ENCODE data around the gene PLXNA2.

PLXNA2 gene

DNA sequence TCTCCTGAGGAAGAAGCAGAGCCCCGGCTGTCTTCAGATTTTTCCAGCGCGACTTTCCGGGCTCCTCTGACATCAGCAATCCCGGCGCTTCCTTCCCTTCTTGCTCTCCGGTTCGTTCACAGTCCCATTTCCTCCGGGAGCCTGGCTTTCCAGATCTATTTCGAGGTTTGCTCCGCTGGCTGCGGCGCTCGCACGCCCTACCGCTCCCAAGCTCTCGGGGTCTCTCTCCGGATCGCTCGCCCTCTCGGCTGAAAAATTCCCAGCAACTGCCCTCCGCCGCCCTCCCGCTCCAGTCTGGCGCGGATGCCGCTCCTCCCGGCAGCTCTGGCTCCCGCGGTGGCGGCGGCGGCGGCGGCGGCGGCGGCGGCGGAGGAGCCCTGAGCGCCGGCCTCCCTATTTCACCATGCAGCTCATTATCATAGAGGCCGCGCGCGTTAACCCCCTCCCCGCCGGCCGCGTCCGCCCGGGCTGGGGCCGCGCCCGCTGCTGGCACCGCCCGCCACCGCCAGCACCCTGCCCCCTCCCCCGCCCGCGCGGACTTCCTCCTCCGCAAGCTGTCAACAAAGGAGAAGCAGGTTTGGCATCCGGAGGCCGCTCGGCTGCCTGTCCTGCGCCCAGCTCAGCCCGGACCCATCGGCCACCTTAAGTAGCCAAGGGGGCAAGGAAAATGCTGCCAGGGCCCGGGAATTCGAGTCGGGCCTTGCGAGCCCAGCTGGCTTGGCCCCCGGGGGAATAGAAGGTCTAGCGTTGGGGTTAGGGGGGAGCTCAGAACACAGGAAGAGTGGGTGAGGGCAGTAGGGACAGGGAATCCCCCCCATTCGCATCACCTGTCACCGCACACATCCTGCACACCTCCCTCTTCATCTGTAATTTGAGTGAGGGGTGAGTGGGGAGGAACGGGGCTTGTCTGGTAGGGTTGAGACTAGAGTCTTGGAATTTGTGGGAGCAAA is at the start of gene PLXNA2:
TSS of gene PLXNA2 (minus strand) at position 418 of the 950 bp plus-strand sequence. CDS start 26,462 bp downstream, outside the sequence.
- peak within 1 kb of the TSS; percentile 56 for H3K4me3 ChIP-seq (replicated peaks; ENCODE audit: low read depth, low read length)
- DNase-seq (ENCODE audit: extremely low read depth, low read depth) = no peak
- no peak for TF ChIP-seq CTCF (IDR thresholded peaks at IDR 0.05; ENCODE audit: low read depth, low read length, missing control alignments)

DNA sequence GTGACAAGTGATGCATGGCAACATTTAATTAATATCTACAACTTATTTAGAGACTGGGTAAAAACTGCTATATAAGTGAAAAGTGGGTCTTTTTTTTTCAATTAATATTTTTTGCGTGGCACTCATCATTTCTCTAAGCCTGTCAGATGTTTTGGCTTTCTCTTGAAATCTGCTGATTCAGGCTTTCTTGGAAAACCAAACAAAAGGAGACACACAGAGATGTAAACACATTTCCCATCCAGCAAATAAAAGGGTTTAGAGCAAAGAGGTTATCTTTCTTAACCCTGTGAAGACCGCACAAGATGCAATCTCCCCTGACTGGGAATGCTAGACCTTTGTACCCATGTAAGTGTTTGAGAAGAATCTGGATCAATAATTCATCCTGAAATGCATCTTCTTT is 48.7 kb upstream of the PLXNA2 start:
- DNase-seq (ENCODE audit: extremely low read depth, low read depth) = no peak
- TF ChIP-seq CTCF (IDR thresholded peaks at IDR 0.05; ENCODE audit: low read depth, low read length, missing control alignments) = no peak
- no peak overlapping the region for H3K4me3 ChIP-seq (replicated peaks; ENCODE audit: low read depth, low read length)

DNA sequence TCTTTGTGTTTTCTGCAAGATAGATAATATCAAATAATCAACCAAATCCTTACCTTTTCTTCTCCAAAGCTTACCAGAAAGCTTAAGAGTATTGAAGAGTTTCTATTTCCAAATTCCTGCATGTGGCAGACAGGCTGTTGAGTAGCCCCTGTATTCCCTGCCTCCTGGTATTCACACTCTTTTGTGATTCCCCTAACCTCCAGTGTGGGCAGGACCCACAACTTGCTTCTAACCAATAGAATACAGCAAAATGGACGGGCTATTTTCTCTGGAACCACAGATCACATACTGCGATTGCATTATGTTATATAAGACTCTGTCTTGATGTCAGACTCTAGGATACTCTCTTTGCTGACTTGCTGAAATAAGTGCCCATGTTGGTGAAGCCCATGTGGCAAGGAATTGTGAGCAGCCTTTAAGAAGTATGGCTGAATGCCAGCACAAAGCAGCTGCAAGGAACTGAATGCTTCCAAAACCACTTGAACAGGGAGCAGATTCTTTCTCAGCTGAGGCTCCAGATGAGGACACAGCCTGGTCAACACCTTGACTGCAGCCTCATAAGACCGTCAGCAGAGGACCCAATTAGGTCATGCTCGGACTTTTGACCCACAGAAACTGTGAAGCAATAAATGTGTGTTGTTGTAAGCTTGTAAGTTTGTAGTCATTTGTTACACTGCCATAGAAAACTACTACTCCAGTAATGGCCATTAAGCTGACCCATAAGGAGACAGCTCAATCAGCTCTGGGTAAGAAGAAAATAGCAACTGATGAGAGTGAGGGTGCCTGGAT is 47.9 kb upstream of the PLXNA2 start:
- peak; percentile 5 for DNase-seq (ENCODE audit: extremely low read depth, low read depth)
- TF ChIP-seq CTCF (IDR thresholded peaks at IDR 0.05; ENCODE audit: low read depth, low read length, missing control alignments) = no peak
- H3K4me3 ChIP-seq (replicated peaks; ENCODE audit: low read depth, low read length) = no peak overlapping the region

GRCh38 chr1:208291129-208291528 is 46.9 kb upstream of the PLXNA2 start:
- no peak for TF ChIP-seq CTCF (IDR thresholded peaks at IDR 0.05; ENCODE audit: low read depth, low read length, missing control alignments)
- no peak for DNase-seq (ENCODE audit: extremely low read depth, low read depth)
- no peak overlapping the region for H3K4me3 ChIP-seq (replicated peaks; ENCODE audit: low read depth, low read length)

DNA sequence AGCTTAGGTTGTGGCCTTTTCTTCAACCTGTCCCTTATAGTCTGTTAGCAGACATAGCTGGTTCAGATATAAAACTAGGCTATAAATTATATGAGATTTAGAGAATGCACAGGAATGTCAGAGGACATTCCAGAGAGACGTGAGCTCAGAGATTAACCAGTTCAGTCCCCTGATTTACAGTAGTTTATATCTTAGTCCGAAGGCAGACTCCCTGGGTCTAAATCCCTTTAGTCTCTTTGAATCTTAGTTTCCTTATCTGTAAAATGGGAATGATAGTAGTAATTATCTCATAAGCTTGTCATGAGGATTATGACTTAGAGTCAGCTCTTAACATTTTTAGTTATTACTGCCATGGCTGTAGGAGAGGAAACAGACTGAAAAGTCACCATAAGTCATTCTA is 45.5 kb upstream of the PLXNA2 start:
- DNase-seq (ENCODE audit: extremely low read depth, low read depth) = no peak
- no peak overlapping the region for H3K4me3 ChIP-seq (replicated peaks; ENCODE audit: low read depth, low read length)
- no peak for TF ChIP-seq CTCF (IDR thresholded peaks at IDR 0.05; ENCODE audit: low read depth, low read length, missing control alignments)

DNA sequence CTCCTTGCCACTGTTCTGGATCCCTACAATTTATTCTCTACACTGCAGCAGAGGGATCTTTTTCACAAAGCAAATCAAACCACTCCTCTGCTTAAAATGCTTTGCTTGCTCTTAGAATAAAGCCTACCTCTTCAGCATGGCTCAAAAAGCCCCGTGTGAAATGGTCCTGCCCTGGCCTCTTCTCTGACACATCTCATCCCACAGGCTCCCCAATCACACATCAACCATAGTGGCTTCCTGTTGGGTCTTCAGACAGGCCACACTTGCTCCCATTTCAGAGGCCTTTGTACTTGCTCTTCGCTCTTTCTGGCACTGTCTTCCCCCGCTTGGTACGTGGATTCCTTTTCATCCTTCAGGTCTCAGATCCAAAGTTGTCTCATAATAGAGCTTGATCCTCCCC is 44.3 kb upstream of the PLXNA2 start:
- no peak for TF ChIP-seq CTCF (IDR thresholded peaks at IDR 0.05; ENCODE audit: low read depth, low read length, missing control alignments)
- DNase-seq (ENCODE audit: extremely low read depth, low read depth) = no peak
- no peak overlapping the region for H3K4me3 ChIP-seq (replicated peaks; ENCODE audit: low read depth, low read length)

All from HFF-Myc (cell line).